Astrocyte (in vitro differentiated cells and primary cell): ENCODE results near the gene SLC25A31. TPM values are rescaled to one million over a fixed set of nuclear protein-coding genes. Genes with fewer than 3 reads are reported as not detected.

ENCODE experiments used
- DNase-seq: peaks from one replicate; pipeline ENCODE4 v3.0.0-alpha.2; 2010; ENCODE audit warnings: low read depth
- FAIRE-seq: peaks from 2 replicates; lab custom pipeline; 2011; peaks lifted over from hg19 to GRCh38; lab: Jason Lieb, UNC
- H2AFZ ChIP-seq: 2 replicates; pipeline ENCODE4 v1.6.0; 2012; ENCODE audit warnings: low read depth, low read length, inconsistent platforms
- H3K27ac ChIP-seq: 2 replicates; pipeline ENCODE4 v1.5.1; 2011; ENCODE audit warnings: low read depth, low read length, inconsistent platforms
- H3K27me3 ChIP-seq: 2 replicates; pipeline ENCODE4 v1.6.0; 2011; ENCODE audit warnings: low read length, inconsistent platforms; ENCODE audit not compliant: insufficient read depth
- H3K36me3 ChIP-seq: 2 replicates; pipeline ENCODE4 v1.5.1; 2011; ENCODE audit warnings: low read length, inconsistent platforms; ENCODE audit not compliant: insufficient read depth
- H3K4me1 ChIP-seq: 2 replicates; pipeline ENCODE4 v1.5.1; 2011; ENCODE audit warnings: low read length, inconsistent platforms; ENCODE audit not compliant: insufficient read depth
- H3K4me2 ChIP-seq: 2 replicates; pipeline ENCODE4 v1.6.0; 2012; ENCODE audit warnings: low read length, inconsistent platforms
- H3K4me3 ChIP-seq: 2 replicates; pipeline ENCODE4 v1.5.1; 2011; ENCODE audit warnings: low read depth, mild to moderate bottlenecking, low read length, inconsistent platforms; ENCODE audit not compliant: insufficient read depth
- H3K79me2 ChIP-seq: 2 replicates; pipeline ENCODE4 v1.6.0; 2012; ENCODE audit warnings: mild to moderate bottlenecking, low read length, inconsistent platforms; ENCODE audit not compliant: insufficient read depth
- H3K9ac ChIP-seq: 2 replicates; pipeline ENCODE4 v1.6.0; 2012; ENCODE audit warnings: mild to moderate bottlenecking, low read length, inconsistent platforms
- H3K9me3 ChIP-seq: 2 replicates; pipeline ENCODE4 v1.5.1; 2012; ENCODE audit warnings: low read depth, mild to moderate bottlenecking, low read length, inconsistent platforms; ENCODE audit not compliant: insufficient read depth
- H4K20me1 ChIP-seq: 2 replicates; pipeline ENCODE4 v1.6.0; 2012; ENCODE audit warnings: low read length, inconsistent platforms; ENCODE audit not compliant: insufficient read depth
- H3K27ac Mint-ChIP-seq: one replicate; pipeline ENCODE4 v1.8.0; 2021; ENCODE audit warnings: mild to moderate bottlenecking, mixed read lengths; ENCODE audit not compliant: unreplicated experiment
- H3K27me3 Mint-ChIP-seq: one replicate; pipeline ENCODE4 v1.8.0; 2021; ENCODE audit warnings: low read depth, mixed read lengths; ENCODE audit not compliant: unreplicated experiment
- H3K36me3 Mint-ChIP-seq: one replicate; pipeline ENCODE4 v1.8.0; 2021; ENCODE audit warnings: low read depth, mixed read lengths; ENCODE audit not compliant: unreplicated experiment
- H3K4me1 Mint-ChIP-seq: one replicate; pipeline ENCODE4 v1.8.0; 2021; ENCODE audit warnings: low read depth, mixed read lengths; ENCODE audit not compliant: unreplicated experiment
- H3K4me3 Mint-ChIP-seq: one replicate; pipeline ENCODE4 v1.8.0; 2021; ENCODE audit warnings: mild to moderate bottlenecking, moderate library complexity, mixed read lengths; ENCODE audit not compliant: unreplicated experiment
- H3K9me3 Mint-ChIP-seq: one replicate; pipeline ENCODE4 v1.8.0; 2021; ENCODE audit warnings: mild to moderate bottlenecking, mixed read lengths; ENCODE audit not compliant: unreplicated experiment
- EZH2 ChIP-seq: IDR thresholded peaks from 2 replicates; pipeline ENCODE4 v1.6.1; 2012; ENCODE audit warnings: mild to moderate bottlenecking, low read length, inconsistent platforms; ENCODE audit not compliant: insufficient read depth
- total RNA-seq: library from RNA; stranded (reverse); gene quantifications from 2 replicates; pipeline ENCODE4 v1.2.1, GENCODE V29; 2021
- TF ChIP-seq, protein P1 (sequence below): IDR thresholded peaks from 2 replicates; pipeline ENCODE4 v1.5.1; 2011; ENCODE audit warnings: low read depth, mild to moderate bottlenecking, inconsistent platforms, low read length, moderate library complexity; ENCODE audit not compliant: insufficient read depth

Gene SLC25A31
- total RNA-seq, 1 donor from 2014 or later = not detected

DNA sequence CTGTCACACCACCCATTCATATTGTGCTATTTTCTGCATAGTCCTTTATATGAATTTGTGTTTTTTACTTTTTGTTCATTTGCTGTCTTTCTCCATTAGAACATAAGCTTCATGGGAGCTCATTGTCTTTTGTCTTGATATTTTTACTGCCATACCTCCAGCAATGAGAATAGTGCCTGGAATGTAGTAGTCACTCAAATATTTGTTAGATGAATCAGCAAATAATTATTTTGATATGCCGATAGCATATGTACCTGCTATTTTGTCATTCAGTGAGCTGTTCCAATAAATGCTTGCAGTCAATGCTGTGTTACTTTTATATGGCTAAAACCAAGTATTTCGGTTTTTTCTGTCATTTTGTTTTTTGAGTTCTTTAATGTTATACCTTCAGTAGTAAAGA lies 43.5 kb upstream of the SLC25A31 start:
- no peaks in the 10 kb centered on the region for H3K27me3 ChIP-seq
- Mint-ChIP-seq H3K4me1 (peaks cover 18% of the 10 kb centered on the region), H3K27me3 (no peaks in the 10 kb centered on the region), H3K9me3 (peaks cover 3% of the 10 kb centered on the region), H3K36me3 (peaks cover 13% of the 10 kb centered on the region), H3K27ac (peak overlapping the region; percentile 85), H3K4me3 (no peak overlapping the region)
- H4K20me1 ChIP-seq = no peaks in the 10 kb centered on the region
- no peak overlapping the region for H2AFZ ChIP-seq
- peaks cover 9% of the 10 kb centered on the region for H3K4me1 ChIP-seq
- DNase-seq = peak; percentile 36
- no peaks in the 10 kb centered on the region for H3K9me3 ChIP-seq
- TF ChIP-seq EZH2 = no peak
- TF ChIP-seq, protein P1, sequence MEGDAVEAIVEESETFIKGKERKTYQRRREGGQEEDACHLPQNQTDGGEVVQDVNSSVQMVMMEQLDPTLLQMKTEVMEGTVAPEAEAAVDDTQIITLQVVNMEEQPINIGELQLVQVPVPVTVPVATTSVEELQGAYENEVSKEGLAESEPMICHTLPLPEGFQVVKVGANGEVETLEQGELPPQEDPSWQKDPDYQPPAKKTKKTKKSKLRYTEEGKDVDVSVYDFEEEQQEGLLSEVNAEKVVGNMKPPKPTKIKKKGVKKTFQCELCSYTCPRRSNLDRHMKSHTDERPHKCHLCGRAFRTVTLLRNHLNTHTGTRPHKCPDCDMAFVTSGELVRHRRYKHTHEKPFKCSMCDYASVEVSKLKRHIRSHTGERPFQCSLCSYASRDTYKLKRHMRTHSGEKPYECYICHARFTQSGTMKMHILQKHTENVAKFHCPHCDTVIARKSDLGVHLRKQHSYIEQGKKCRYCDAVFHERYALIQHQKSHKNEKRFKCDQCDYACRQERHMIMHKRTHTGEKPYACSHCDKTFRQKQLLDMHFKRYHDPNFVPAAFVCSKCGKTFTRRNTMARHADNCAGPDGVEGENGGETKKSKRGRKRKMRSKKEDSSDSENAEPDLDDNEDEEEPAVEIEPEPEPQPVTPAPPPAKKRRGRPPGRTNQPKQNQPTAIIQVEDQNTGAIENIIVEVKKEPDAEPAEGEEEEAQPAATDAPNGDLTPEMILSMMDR = no peak
- no peaks in the 10 kb centered on the region for H3K79me2 ChIP-seq
- H3K4me3 ChIP-seq = peak overlapping the region; percentile 9
- peak overlapping the region; percentile 49 for H3K9ac ChIP-seq
- peak overlapping the region; percentile 59 for H3K4me2 ChIP-seq
- FAIRE-seq = no peak
- no peaks in the 10 kb centered on the region for H3K36me3 ChIP-seq
- peak overlapping the region; percentile 74 for H3K27ac ChIP-seq

DNA sequence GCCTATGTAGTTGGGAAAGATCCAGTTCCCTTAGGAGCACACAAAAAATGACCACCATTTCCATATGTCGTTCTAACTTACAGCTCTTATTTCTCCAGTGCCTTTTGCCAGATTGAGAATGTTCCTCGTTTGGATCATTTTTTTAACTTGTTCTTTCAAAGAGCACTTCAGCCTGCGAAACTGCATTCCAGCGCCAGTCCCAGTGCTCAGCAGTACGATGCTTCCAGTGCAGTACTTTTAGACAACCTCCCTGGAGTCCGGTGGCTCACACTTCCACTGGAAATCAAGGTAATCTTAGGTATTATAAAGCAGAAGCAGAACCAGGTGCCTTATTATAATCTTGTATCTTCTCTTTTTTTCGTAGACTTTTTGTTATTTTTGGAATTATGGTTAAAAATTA lies 42.6 kb upstream of the SLC25A31 start:
- Mint-ChIP-seq H3K4me3 (no peak overlapping the region), H3K27ac (no peak overlapping the region), H3K27me3 (no peaks in the 10 kb centered on the region), H3K4me1 (peaks cover 18% of the 10 kb centered on the region), H3K36me3 (peaks cover 13% of the 10 kb centered on the region), H3K9me3 (peaks cover 3% of the 10 kb centered on the region)
- Histone ChIP-seq H3K27me3 (no peaks in the 10 kb centered on the region), H3K4me2 (no peak overlapping the region), H3K9me3 (no peaks in the 10 kb centered on the region), H2AFZ (no peak overlapping the region), H3K4me3 (no peak overlapping the region), H3K79me2 (no peaks in the 10 kb centered on the region), H3K27ac (no peak overlapping the region), H3K36me3 (no peaks in the 10 kb centered on the region), H3K9ac (no peak overlapping the region), H3K4me1 (peaks cover 9% of the 10 kb centered on the region), H4K20me1 (no peaks in the 10 kb centered on the region)
- TF ChIP-seq, protein P1 = no peak
- no peak for TF ChIP-seq EZH2
- DNase-seq = no peak
- FAIRE-seq = no peak

DNA sequence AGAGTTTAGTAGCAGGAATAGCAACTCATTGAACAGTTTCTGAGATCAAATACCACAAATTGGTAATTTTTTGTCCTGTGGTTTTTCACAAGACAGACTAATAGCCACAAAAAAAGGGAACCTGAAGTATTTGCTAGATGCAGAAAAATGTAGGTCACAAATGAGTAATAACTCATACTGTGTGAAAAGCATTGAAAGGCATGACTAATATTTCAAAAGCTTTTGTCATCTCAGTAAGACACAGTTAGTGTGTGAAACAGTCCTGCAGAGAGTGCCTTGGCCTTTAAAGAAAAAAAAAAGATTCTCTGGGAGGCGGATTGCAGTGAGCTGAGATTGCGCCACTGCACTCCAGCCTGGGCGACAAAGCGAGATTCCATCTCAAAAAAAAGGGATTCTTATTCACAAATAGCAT lies 31.4 kb upstream of the SLC25A31 start:
- no peaks in the 10 kb centered on the region for H3K27me3 Mint-ChIP-seq
- peak overlapping the region; percentile 77 for H3K27ac ChIP-seq
- H3K9ac ChIP-seq = peak overlapping the region; percentile 59
- DNase-seq (peak; percentile 94), FAIRE-seq (peak; percentile 95)
- peak overlapping the region; percentile 54 for H3K4me2 ChIP-seq
- H3K4me1 ChIP-seq = peaks cover 5% of the 10 kb centered on the region
- no peaks in the 10 kb centered on the region for H3K27me3 ChIP-seq
- no peak overlapping the region for H2AFZ ChIP-seq
- H3K36me3 Mint-ChIP-seq = peaks cover 8% of the 10 kb centered on the region
- H3K4me1 Mint-ChIP-seq = peaks cover 21% of the 10 kb centered on the region
- H3K9me3 Mint-ChIP-seq = peaks cover 3% of the 10 kb centered on the region
- no peaks in the 10 kb centered on the region for H3K79me2 ChIP-seq
- peak overlapping the region; percentile 95 for H3K27ac Mint-ChIP-seq
- H3K36me3 ChIP-seq = no peaks in the 10 kb centered on the region
- no peaks in the 10 kb centered on the region for H3K9me3 ChIP-seq
- no peaks in the 10 kb centered on the region for H4K20me1 ChIP-seq
- no peak overlapping the region for H3K4me3 ChIP-seq
- TF ChIP-seq, protein P1 = no peak
- TF ChIP-seq EZH2 = no peak
- H3K4me3 Mint-ChIP-seq = no peak overlapping the region
